Fibroblast of lung (primary cell): Measurements from ENCODE around the gene ALOXE3. TPM values are rescaled to one million over a fixed set of nuclear protein-coding genes. Genes with fewer than 3 reads are reported as not detected.

Source experiments
- DNase-seq, 2 donors: peaks; one replicate each; pipeline versions ENCODE4 v3.0.0 to v3.0.0-alpha.2; 2010; ENCODE audit warnings: low read depth in 2 of 2
- H2AFZ ChIP-seq: 2 replicates; pipeline ENCODE4 v1.5.1; 2012; ENCODE audit warnings: low read length, control low read depth, inconsistent platforms
- H3K27ac ChIP-seq: 2 replicates; pipeline ENCODE4 v1.5.1; 2011; ENCODE audit warnings: low read length, control low read depth; ENCODE audit not compliant: insufficient read depth
- H3K27me3 ChIP-seq: 2 replicates; pipeline ENCODE4 v1.5.1; 2011; ENCODE audit warnings: mild to moderate bottlenecking, low read length; ENCODE audit not compliant: control insufficient read depth, insufficient read depth
- H3K36me3 ChIP-seq: 2 replicates; pipeline ENCODE4 v1.5.1; 2011; ENCODE audit warnings: low read length; ENCODE audit not compliant: control insufficient read depth, insufficient read depth
- H3K4me1 ChIP-seq: 2 replicates; pipeline ENCODE4 v1.5.1; 2011; ENCODE audit warnings: low read length; ENCODE audit not compliant: control insufficient read depth, insufficient read depth; ENCODE audit errors: extremely low read depth
- H3K4me2 ChIP-seq: 2 replicates; pipeline ENCODE4 v1.5.1; 2011; ENCODE audit warnings: low read length, control low read depth; ENCODE audit not compliant: insufficient read depth; ENCODE audit errors: extremely low read depth
- H3K4me3 ChIP-seq, 4 experiments: fragments of 200-600 bp in 1 of 4; sonication (generic) in 1 of 4; replicated peaks in 1 of 4; 2 replicates each; pipeline ENCODE4 v1.5.1; 2011 to 2016; ENCODE audit warnings: low read length in 4 of 4, low read depth in 3 of 4, mild to moderate bottlenecking in 3 of 4, control low read depth in 2 of 4, inconsistent platforms in 1 of 4, mixed read lengths in 1 of 4; ENCODE audit not compliant: insufficient read depth in 1 of 4; ENCODE audit errors: control extremely low read depth in 1 of 4
- H3K79me2 ChIP-seq: 2 replicates; pipeline ENCODE4 v1.5.1; 2012; ENCODE audit warnings: mild to moderate bottlenecking, low read length, inconsistent platforms; ENCODE audit not compliant: control insufficient read depth, insufficient read depth
- H3K9ac ChIP-seq: 2 replicates; pipeline ENCODE4 v1.5.1; 2011; ENCODE audit warnings: mild to moderate bottlenecking, low read length, control low read depth; ENCODE audit not compliant: insufficient read depth
- H3K9me3 ChIP-seq: 2 replicates; pipeline ENCODE4 v1.5.1; 2012; ENCODE audit warnings: low read depth, low read length; ENCODE audit not compliant: control insufficient read depth, insufficient read depth
- H4K20me1 ChIP-seq: 2 replicates; pipeline ENCODE4 v1.5.1; 2011; ENCODE audit warnings: low read length; ENCODE audit not compliant: control insufficient read depth, insufficient read depth; ENCODE audit errors: extremely low read depth
- CTCF ChIP-seq, 2 donors: IDR thresholded peaks in 1 of 2; conservative IDR thresholded peaks in 1 of 2; 1 replicate in 1 of 2; 2 replicates in 1 of 2; pipeline ENCODE4 v1.5.1; 2011 to 2012; ENCODE audit warnings: low read length in 2 of 2, control low read depth in 1 of 2, inconsistent platforms in 1 of 2, low read depth in 1 of 2, mild to moderate bottlenecking in 1 of 2
- EZH2 ChIP-seq: IDR thresholded peaks from 2 replicates; pipeline ENCODE4 v1.5.1; 2012; ENCODE audit warnings: low read length, control low read depth, mild to moderate bottlenecking; ENCODE audit errors: missing control alignments
- polyA plus RNA-seq, 2 donors: library from polyadenylated mRNA; depleted of rRNA in 1 of 2; stranded (reverse) in 1 of 2; unstranded in 1 of 2; fragments of >200 nt; gene quantifications; 2 replicates each; pipeline ENCODE4 v1.2.1, GENCODE V29; 2011 to 2012; ENCODE audit warnings: missing spikeins in 1 of 2
- total RNA-seq: library from RNA; depleted of rRNA; stranded (reverse); fragments of >200 nt; gene quantifications from 2 replicates; pipeline ENCODE4 v1.2.1, GENCODE V29; 2014

Gene ALOXE3
- total and polyA plus RNA-seq, 2 donors (not counting 1 experiment from before 2014, with no cell fraction given): 0.01 TPM; not detected in 1

DNA sequence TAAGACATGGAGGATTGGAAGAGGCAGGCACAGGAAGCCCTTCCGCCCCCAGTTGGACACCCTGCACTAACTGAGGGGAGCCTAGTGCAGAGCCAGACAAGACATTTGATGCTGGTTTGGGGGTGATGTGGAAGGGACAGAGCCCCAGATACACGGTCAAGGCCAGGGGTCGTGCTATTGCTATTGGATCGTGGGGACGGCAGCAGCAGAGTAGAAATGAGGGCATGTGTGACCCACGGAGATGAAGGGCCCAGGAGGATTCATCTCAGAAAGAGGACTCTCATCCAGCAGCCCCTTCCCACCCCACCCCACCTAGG, 46.5 kb upstream of the ALOXE3 start:
- Histone ChIP-seq H4K20me1 (no peaks in the 10 kb centered on the region), H3K27me3 (no peaks in the 10 kb centered on the region), H3K9ac (peak overlapping the region; percentile 31), H3K4me1 (peaks cover 35% of the 10 kb centered on the region), H3K9me3 (no peaks in the 10 kb centered on the region), H3K4me2 (peak overlapping the region; percentile 64), H2AFZ (no peak overlapping the region), H3K36me3 (peaks cover 10% of the 10 kb centered on the region), H3K27ac (peak overlapping the region; percentile 94), H3K79me2 (peaks cover 18% of the 10 kb centered on the region), H3K4me3 (no peak overlapping the region)
- TF ChIP-seq CTCF (conservative IDR thresholded peaks at IDR 0.05 in 1 of 2, IDR thresholded peaks at IDR 0.05 in 1 of 2; ENCODE audit: low read depth in 1 of 2, low read length in 2 of 2): no peak
- no peak for TF ChIP-seq EZH2
- no peak for DNase-seq

GRCh38 chr17:8163978-8164814, 45.9 kb upstream of the ALOXE3 start:
- Histone ChIP-seq H3K4me2 (peak overlapping the region; percentile 64), H3K27me3 (no peaks in the 10 kb centered on the region), H3K9me3 (no peaks in the 10 kb centered on the region), H2AFZ (no peak overlapping the region), H3K4me3 (no peak overlapping the region), H3K79me2 (peaks cover 18% of the 10 kb centered on the region), H3K36me3 (peaks cover 12% of the 10 kb centered on the region), H3K27ac (peak overlapping the region; percentile 94), H3K4me1 (peaks cover 35% of the 10 kb centered on the region), H4K20me1 (no peaks in the 10 kb centered on the region), H3K9ac (no peak overlapping the region)
- peak; percentile 37 to 59 for DNase-seq
- TF ChIP-seq CTCF (conservative IDR thresholded peaks at IDR 0.05 in 1 of 2, IDR thresholded peaks at IDR 0.05 in 1 of 2; ENCODE audit: low read depth in 1 of 2, low read length in 2 of 2): no peak
- no peak for TF ChIP-seq EZH2

DNA sequence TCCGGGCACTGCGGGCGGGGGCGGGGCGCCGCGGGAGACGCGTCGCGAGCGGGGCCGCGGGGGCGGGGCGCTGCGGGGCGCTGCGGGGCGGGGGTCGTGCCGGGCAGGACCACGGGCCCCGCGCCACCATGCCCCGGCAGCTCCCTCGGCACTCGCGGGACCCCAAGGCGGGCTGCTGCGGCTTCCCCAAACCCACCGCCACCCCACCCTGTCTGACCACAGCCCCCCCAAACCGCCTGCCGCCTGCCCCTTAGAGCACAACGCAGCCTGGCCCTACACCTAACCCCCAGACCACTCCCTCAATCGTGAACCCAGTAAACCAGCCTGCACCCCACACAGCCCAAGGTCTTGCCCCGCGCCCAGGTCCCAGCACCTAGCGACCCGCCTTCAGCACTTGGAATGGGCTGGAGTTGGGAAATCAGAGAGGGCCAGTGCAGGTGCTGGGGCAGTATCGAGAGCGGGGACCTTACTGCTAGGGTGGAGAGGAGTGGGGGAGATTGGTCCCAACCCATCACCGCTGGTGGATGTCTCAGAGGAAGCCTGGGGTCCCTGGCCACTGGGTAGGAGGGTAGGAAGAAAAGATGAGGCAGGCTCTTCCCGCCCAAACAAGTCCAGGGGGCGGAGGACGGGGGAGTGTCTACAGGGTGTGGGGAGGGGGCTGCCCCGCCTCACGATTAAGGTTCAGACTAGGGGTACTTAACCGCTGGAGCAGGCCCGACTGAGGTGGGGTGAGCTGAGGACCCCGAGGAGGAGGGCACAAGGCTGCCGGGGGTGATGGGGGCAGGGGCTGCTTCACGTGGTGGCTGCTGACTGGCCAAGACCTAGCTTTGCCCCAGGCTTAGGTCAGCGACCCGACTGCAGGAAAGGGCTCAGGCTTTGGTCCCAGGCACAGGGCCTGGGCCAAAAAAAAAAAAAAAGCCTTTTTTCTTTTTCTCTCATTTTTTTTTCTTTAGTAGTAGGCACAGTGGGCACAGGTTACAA, 45.0 kb upstream of the ALOXE3 start:
- DNase-seq: no peak
- Histone ChIP-seq H3K4me3 (peak overlapping the region; percentile 40 to 75 (median 44)), H2AFZ (peak overlapping the region; percentile 93), H3K27ac (peak overlapping the region; percentile 98), H3K27me3 (no peaks in the 10 kb centered on the region), H4K20me1 (no peaks in the 10 kb centered on the region), H3K79me2 (peaks cover 18% of the 10 kb centered on the region), H3K9me3 (no peaks in the 10 kb centered on the region), H3K36me3 (peaks cover 12% of the 10 kb centered on the region), H3K4me2 (peak overlapping the region; percentile 88), H3K9ac (peak overlapping the region; percentile 100), H3K4me1 (peaks cover 35% of the 10 kb centered on the region)
- TF ChIP-seq CTCF (conservative IDR thresholded peaks at IDR 0.05 in 1 of 2, IDR thresholded peaks at IDR 0.05 in 1 of 2; ENCODE audit: low read depth in 1 of 2, low read length in 2 of 2): no peak
- no peak for TF ChIP-seq EZH2
